ENCODE measurements around the gene HMMR. TPM values are rescaled to one million over a fixed set of nuclear protein-coding genes. Genes with fewer than 3 reads are reported as not detected.

Gene HMMR, protein sequence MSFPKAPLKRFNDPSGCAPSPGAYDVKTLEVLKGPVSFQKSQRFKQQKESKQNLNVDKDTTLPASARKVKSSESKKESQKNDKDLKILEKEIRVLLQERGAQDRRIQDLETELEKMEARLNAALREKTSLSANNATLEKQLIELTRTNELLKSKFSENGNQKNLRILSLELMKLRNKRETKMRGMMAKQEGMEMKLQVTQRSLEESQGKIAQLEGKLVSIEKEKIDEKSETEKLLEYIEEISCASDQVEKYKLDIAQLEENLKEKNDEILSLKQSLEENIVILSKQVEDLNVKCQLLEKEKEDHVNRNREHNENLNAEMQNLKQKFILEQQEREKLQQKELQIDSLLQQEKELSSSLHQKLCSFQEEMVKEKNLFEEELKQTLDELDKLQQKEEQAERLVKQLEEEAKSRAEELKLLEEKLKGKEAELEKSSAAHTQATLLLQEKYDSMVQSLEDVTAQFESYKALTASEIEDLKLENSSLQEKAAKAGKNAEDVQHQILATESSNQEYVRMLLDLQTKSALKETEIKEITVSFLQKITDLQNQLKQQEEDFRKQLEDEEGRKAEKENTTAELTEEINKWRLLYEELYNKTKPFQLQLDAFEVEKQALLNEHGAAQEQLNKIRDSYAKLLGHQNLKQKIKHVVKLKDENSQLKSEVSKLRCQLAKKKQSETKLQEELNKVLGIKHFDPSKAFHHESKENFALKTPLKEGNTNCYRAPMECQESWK
- 4.7 and 6.0 TPM in 2 replicates for total RNA-seq

DNA sequence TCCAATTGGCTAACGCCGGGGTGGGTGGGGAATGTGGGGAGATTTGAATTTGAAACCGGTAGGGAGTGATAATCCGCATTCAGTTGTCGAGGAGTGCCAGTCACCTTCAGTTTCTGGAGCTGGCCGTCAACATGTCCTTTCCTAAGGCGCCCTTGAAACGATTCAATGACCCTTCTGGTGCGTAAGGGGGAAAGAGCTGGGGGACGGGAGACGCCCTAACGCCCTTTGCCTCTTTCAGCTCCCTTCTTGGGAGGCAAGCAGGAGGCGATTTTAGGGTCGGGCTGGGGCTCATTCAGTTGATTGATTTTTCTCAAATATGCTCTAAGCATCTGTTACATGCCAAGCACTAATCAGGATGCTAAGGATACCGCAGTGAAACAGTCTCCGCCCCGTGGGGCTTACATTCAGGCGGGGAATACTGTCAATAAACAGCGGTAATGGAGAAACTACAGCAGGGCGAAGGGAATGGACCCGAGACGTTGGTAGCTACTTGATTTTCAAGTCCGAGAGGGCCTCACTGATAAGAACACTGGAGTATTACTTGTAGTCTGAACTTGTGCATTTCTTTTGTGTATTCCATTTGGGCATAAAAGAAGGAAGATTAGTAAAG, at the start of gene HMMR:
HMMR (plus strand) TSS at position 71 of the 610 bp plus-strand sequence; CDS start at position 132, 61 bp downstream.

GRCh38 chr5:163437309-163438182, 22.9 kb upstream of the HMMR start, which contains the start of gene CCNG1:
Gene CCNG1, plus strand, starts transcription at chr5:163437595. Its CDS starts 1,662 bp downstream, at chr5:163439257.

GRCh38 chr5:163459819-163460561, 442 bp upstream of the HMMR start, which contains the start of gene NUDCD2:
Gene NUDCD2, minus strand, starts transcription at chr5:163460102. Its CDS starts 52 bp downstream, at chr5:163460050.

DNA sequence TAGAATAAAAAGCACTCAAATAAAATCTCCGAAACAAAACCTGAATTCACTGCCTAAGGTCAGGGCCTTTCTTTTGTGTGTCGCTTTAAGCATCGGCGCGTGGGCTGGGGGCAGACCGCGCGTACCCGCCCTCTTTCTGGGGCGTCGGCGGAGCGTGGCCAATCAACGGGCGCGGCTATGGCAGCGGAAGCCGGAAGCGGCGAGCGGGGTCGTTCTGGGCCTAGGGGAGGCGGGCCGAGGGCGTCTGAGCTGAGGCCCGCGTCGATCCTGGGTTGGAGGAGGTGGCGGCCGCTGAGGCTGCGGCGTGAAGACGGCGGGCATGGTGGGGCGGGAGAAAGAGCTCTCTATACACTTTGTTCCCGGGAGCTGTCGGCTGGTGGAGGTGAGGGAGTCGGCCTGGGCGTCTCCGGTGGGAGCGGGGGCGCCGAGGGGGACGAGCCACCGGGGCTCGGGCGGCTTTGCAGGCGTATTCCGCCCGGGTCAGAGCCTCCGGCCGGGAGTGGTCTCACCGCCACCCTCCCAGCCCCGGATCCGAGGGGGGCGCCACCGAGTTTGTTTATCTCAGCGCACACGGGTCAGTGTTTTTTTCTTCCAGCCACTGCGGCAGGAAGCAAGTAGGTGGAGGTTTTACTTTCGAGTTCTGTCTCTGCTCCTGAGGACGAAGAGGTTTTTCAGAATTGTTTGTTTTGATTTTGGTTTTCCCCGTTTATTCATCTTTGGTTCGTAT, 45.1 kb downstream of the HMMR start, which contains the start of gene MAT2B:
MAT2B (plus strand) TSS at position 252 of the 727 bp plus-strand sequence; CDS start at position 320, 68 bp downstream.

Other genes starting within 250 kb of the HMMR start
- gene CCNG1, start 23.0 kb upstream of the HMMR start, total RNA-seq = 243 and 324 TPM in 2 replicates
- gene NUDCD2, start 530 bp upstream of the HMMR start, total RNA-seq = 4.8 and 5.5 TPM in 2 replicates
- gene MAT2B, start 45.0 kb downstream of the HMMR start, total RNA-seq = 111 and 124 TPM in 2 replicates

All from dermis lymphatic vessel endothelial cell (primary cell).